ENCODE measurements around the gene HMCN1. TPM values are rescaled to one million over a fixed set of nuclear protein-coding genes. Genes with fewer than 3 reads are reported as not detected.

The HMCN1 gene
- total RNA-seq, 1 experiment from 2014 or later = 0.23 TPM

DNA sequence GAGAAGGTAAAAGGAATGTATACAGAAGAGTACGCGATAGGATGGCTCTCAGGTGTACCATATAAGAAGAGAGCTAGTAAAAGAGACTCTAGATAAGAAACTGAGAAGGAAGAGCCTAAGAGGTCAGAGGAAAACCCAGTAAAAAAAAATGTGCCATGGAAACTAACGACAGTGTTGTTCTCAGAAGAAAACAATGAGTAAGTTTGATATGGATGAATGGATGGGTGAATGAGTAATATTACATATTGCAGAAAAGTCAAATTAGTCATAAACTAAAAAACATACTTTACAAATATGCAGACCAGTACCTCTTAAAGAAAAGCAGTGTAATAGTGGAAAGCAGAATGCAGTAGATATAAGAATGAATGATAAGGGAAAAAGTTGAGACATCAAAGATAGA lies 316.2 kb downstream of the HMCN1 start:
- intact Hi-C loops (cut with micrococcal nuclease; ENCODE audit: unreplicated experiment) = no loop called here

DNA sequence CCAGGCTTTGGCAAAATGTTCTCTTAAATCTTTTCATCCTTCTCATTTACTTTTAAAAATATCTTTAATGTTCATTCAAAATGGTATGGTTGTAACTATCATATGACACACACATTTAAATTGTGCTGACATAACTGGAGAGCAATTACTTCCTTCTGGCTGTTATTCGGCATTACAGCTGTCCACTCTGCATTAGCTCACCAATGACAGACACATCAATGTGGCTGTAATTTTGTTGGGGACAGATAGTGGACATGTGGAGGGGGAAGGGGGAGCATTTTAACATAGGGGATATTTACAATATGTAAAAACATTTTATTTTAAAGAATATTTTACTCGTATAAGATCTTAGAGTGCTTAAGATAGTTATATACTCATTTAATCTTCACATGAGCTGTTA lies 319.8 kb downstream of the HMCN1 start:
- in situ Hi-C loops (cut with HindIII; ENCODE audit: low pct_unique_long_range_greater_than_20kb, low sequenced_read_pairs) = no loop called here
- intact Hi-C loops (cut with micrococcal nuclease; ENCODE audit: unreplicated experiment) = no loop called here
- DNase-seq (ENCODE audit: low read depth, low spot score) = no peak
- ChIA-PET POLR2A (no interaction called here), CTCF (no interaction called here)
- H3K36me3 ChIP-seq (ENCODE audit: control insufficient read depth, insufficient read depth, low read length) = no peaks in the 10 kb centered on the region
- no peaks in the 10 kb centered on the region for H3K4me1 ChIP-seq (ENCODE audit: control insufficient read depth, insufficient read depth, low read length)
- ATAC-seq = no peak
- H3K9me3 ChIP-seq (ENCODE audit: control insufficient read depth, insufficient read depth, low read depth, low read length) = no peaks in the 10 kb centered on the region
- BruUV-seq (replicated peaks) = no TSS peak
- TF ChIP-seq, protein P1, sequence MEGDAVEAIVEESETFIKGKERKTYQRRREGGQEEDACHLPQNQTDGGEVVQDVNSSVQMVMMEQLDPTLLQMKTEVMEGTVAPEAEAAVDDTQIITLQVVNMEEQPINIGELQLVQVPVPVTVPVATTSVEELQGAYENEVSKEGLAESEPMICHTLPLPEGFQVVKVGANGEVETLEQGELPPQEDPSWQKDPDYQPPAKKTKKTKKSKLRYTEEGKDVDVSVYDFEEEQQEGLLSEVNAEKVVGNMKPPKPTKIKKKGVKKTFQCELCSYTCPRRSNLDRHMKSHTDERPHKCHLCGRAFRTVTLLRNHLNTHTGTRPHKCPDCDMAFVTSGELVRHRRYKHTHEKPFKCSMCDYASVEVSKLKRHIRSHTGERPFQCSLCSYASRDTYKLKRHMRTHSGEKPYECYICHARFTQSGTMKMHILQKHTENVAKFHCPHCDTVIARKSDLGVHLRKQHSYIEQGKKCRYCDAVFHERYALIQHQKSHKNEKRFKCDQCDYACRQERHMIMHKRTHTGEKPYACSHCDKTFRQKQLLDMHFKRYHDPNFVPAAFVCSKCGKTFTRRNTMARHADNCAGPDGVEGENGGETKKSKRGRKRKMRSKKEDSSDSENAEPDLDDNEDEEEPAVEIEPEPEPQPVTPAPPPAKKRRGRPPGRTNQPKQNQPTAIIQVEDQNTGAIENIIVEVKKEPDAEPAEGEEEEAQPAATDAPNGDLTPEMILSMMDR (IDR thresholded peaks at IDR 0.05) = no peak
- TF ChIP-seq TCF7L2 (IDR thresholded peaks at IDR 0.05; ENCODE audit: low read depth, low read length) (no peak), SIN3A (IDR thresholded peaks at IDR 0.05; ENCODE audit: borderline replicate concordance, insufficient read depth, low read depth, low read length) (no peak), POLR2AphosphoS5 (IDR thresholded peaks at IDR 0.05; ENCODE audit: low read depth, low read length) (no peak)
- TF ChIP-seq, protein P2, sequence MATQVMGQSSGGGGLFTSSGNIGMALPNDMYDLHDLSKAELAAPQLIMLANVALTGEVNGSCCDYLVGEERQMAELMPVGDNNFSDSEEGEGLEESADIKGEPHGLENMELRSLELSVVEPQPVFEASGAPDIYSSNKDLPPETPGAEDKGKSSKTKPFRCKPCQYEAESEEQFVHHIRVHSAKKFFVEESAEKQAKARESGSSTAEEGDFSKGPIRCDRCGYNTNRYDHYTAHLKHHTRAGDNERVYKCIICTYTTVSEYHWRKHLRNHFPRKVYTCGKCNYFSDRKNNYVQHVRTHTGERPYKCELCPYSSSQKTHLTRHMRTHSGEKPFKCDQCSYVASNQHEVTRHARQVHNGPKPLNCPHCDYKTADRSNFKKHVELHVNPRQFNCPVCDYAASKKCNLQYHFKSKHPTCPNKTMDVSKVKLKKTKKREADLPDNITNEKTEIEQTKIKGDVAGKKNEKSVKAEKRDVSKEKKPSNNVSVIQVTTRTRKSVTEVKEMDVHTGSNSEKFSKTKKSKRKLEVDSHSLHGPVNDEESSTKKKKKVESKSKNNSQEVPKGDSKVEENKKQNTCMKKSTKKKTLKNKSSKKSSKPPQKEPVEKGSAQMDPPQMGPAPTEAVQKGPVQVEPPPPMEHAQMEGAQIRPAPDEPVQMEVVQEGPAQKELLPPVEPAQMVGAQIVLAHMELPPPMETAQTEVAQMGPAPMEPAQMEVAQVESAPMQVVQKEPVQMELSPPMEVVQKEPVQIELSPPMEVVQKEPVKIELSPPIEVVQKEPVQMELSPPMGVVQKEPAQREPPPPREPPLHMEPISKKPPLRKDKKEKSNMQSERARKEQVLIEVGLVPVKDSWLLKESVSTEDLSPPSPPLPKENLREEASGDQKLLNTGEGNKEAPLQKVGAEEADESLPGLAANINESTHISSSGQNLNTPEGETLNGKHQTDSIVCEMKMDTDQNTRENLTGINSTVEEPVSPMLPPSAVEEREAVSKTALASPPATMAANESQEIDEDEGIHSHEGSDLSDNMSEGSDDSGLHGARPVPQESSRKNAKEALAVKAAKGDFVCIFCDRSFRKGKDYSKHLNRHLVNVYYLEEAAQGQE (IDR thresholded peaks at IDR 0.05; ENCODE audit: insufficient read depth in 1 of 2, low read depth in 2 of 2, low read length in 1 of 2) = no peak
- H3K27me3 ChIP-seq (ENCODE audit: control insufficient read depth, insufficient read depth, low read length) = no peaks in the 10 kb centered on the region
- H3K27ac ChIP-seq (ENCODE audit: low read length) = no peak overlapping the region
- no peak overlapping the region for H3K4me3 ChIP-seq (ENCODE audit: low read depth in 2 of 2, low read length in 2 of 2)

More for the DNA sequence above, 316.2 kb downstream of the HMCN1 start:
- no peaks in the 10 kb centered on the region for H3K9me3 ChIP-seq (ENCODE audit: control insufficient read depth, insufficient read depth, low read depth, low read length)
- no TSS peak for BruUV-seq (replicated peaks)
- no peak for DNase-seq (ENCODE audit: low read depth, low spot score)
- no peaks in the 10 kb centered on the region for H3K4me1 ChIP-seq (ENCODE audit: control insufficient read depth, insufficient read depth, low read length)
- ChIA-PET POLR2A (no interaction called here), CTCF (no interaction called here)
- in situ Hi-C loops (cut with HindIII; ENCODE audit: low pct_unique_long_range_greater_than_20kb, low sequenced_read_pairs) = no loop called here
- H3K27ac ChIP-seq (ENCODE audit: low read length) = no peak overlapping the region
- H3K27me3 ChIP-seq (ENCODE audit: control insufficient read depth, insufficient read depth, low read length) = no peaks in the 10 kb centered on the region
- ATAC-seq = no peak
- H3K36me3 ChIP-seq (ENCODE audit: control insufficient read depth, insufficient read depth, low read length) = no peaks in the 10 kb centered on the region; the same call in 1 of the 2 replicates
- H3K4me3 ChIP-seq (ENCODE audit: low read depth in 2 of 2, low read length in 2 of 2) = no peak overlapping the region
- TF ChIP-seq, protein P2 (IDR thresholded peaks at IDR 0.05; ENCODE audit: insufficient read depth in 1 of 2, low read depth in 2 of 2, low read length in 1 of 2) = no peak
- TF ChIP-seq, protein P1 (IDR thresholded peaks at IDR 0.05) = no peak
- no peak for TF ChIP-seq TCF7L2 (IDR thresholded peaks at IDR 0.05; ENCODE audit: low read depth, low read length)
- no peak for TF ChIP-seq POLR2AphosphoS5 (IDR thresholded peaks at IDR 0.05; ENCODE audit: low read depth, low read length)
- no peak for TF ChIP-seq SIN3A (IDR thresholded peaks at IDR 0.05; ENCODE audit: borderline replicate concordance, insufficient read depth, low read depth, low read length)

All from Panc1 (cell line).